GM10847 (cell line): ENCODE data around the gene SPATA13.

Source experiments
- POLR2A ChIP-seq: IDR thresholded peaks from 2 replicates; pipeline ENCODE4 v1.6.1; 2011; ENCODE audit not compliant: insufficient read length; ENCODE audit errors: extremely low read depth

SPATA13 gene

DNA sequence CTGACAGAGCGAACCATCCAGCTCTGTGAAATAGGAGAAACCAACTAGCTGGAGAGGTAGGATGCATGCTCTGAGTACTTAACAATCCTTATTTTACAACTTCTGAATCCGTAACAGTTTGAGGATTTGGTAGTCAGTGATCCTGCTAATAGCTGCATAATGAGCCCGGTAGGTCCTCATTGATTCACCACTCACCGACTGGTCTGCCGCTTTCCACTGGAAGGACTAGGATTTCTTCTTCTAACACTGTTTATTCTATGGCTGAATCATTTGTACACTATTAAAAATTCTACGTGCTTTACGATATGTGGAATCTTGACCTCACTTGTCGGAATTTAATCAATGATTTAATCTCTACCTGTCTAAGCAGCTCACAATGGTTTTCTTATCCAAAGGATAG, 33.9 kb downstream of the SPATA13 start:
- TF ChIP-seq POLR2A: no peak

DNA sequence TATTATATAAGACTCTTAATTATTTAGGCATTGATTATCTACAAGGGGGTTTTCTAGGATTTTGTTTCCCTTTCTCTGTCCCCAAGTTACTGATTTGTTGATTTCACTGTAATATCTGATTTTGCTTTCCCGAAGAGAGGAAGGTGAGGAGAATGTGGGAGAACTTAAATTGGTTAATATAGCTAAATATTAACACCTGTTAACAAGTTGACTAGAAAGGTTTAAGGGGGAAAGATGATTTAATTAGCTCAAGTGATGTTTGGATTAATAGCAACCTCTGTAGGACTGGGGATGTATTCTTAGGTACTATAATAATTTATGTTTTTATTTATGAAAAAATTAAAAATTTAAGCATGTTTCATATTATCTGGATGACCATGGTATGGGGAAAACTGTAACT, 35.1 kb downstream of the SPATA13 start:
- no peak for TF ChIP-seq POLR2A

DNA sequence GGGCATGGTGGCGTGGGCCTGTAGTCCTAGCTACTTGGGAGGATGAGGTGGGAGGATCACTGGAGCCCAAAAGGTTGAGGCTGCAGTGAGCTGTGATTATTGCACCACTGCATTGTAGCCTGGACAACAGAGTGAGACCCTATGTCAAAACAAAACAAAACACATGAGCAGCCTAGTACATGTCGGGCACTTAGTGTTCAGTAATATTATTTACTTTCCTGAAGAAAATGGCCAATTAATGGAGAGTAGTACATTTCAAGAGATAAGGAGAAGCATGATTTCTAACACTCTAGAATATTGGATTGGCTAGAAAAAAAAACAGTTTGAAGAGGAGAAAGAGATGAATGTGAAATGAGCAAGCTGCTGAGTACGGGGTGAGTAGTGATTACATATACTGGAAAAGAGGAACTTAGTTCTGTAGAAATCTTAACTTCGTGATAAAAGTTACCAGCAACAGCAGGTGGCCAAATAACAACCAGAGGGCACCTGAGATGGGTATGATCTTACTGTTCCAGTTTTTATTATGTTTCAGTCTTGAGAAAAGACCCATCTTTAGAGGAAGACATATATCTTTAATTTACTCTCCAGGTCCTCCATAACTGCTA, 36.2 kb downstream of the SPATA13 start:
- TF ChIP-seq POLR2A: no peak

DNA sequence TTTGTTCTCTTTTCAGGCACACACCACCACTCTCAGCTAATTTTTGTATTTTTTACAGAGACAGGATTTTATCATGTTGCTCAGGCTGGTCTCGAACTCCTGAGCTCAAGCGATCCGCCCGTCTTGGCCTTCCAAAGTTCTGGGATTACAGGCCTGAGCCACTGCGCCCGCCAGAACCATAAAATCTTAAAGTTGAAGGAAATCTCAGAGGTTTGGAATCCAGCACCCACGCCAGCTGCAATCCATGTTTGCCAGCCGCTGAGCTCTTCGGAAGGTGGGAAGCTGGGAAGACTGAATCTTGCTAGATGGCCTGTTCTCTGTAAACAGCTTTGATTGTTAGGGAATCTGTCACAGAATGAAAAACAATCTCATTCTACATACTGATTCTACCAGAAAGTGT, 38.5 kb downstream of the SPATA13 start:
- TF ChIP-seq POLR2A: no peak

DNA sequence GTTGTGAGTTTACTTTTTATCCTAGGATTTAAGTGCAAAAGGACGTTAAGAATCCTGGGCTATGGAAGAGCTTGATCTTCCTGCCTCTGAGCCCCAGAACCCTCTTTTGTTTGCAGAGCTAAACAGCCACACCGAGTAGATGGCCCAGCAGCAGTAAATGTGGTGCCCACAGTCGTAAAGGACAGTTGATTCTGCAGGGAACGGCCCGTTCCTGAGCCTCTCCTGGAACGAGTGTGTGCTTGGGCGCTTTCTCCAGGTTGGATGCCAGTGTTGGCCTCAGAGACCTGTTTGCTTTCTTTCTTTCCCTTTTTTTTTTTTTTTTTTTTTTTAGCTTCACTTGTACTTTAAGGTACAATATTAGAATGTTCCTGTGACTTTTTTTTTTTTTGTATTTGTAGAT, 41.7 kb downstream of the SPATA13 start:
- no peak for TF ChIP-seq POLR2A

DNA sequence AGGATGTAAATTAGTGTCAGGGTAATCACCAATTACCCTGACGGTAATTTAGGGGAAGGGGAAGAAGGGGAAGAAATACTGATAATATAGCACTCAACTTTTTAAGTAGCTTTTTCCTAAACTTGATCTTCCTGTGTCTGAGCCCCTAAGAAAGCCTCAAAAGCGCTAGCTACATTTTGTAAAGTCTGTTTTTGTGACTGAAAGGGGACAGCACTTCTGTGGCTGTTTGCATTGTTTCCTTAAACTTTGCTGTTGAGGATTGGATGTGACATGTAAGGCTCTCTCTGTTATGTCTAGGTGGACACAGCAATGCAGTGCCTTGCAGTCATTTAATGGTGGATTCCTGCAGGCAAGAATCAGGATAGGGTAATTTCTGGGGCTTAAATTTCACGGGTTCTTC, 42.8 kb downstream of the SPATA13 start:
- no peak for TF ChIP-seq POLR2A

DNA sequence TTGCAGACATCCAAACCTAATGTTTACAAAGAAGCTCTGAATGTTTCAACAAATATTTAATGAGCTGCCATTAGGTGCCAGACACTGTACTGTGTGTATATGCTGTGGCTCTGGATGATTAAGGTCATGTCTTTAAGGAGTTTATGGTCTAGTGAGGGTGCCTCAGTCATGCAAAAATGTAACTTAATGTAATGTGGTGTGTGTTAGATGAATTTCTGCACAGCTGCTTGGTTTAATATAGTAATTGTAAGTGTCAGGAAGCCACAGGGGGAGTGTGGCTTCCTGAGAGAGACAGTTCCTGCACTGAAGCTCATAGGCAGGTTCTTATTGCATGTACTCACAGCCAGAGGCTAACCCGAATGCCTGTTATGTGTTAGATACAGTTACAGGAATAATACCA, 43.3 kb downstream of the SPATA13 start:
- no peak for TF ChIP-seq POLR2A

DNA sequence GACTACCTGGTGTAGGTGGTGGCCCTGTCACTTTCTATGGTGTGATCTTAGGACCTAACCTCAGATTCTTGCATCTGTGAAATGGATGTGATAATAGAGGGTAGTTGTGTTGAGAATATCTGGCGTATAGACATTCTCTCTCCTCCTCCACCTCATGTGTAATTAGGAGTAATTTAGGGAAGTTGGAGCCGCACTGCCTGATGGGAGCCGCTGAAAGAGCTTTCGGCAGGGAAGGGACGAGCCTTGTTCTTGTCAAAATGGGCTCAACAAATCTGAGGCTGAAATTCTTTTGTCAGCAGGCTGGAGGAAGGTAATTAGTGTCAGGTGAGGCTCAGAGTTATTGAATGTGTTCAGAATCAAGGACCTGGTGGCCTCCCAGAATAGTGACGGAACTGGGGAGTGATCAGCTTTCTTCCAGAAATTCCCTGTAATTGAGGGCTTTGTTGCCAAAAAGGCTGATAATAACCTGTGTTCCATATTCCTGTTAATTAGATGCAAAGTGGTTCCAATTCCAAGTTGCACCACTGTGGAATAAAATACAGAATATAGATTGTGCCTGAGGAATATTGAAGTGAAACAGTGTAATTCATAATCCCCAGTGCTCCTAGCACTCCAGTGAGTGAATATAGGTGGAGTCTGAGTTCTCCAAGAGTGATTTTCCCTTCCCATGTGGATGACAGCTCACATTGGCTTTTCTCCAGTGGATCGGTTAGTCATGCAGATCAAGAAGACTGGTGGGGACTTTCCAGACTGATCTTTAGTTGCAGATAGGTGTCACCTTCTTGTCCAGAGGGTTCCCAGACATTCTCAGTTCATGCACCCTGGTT, 47.5 kb downstream of the SPATA13 start:
- no peak for TF ChIP-seq POLR2A

DNA sequence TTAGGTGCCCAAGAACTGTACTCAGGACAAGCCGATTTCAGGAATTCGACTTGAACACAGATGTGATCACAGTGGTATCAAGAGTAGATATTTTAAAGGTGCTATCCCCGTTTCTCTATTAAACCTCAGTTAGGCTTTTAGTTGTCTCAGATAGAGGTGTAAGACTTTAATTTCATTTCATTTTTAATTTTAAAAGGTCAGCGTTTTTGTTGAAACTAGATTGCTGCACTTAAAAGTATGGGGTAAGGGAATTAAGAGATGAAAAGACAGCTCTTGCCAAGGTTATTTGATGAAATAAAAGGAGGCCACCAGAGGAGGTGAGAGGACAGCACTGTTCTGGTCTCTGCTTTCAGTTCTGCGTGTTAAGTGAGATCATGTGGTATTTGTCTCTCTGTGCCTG, 48.6 kb downstream of the SPATA13 start:
- no peak for TF ChIP-seq POLR2A

DNA sequence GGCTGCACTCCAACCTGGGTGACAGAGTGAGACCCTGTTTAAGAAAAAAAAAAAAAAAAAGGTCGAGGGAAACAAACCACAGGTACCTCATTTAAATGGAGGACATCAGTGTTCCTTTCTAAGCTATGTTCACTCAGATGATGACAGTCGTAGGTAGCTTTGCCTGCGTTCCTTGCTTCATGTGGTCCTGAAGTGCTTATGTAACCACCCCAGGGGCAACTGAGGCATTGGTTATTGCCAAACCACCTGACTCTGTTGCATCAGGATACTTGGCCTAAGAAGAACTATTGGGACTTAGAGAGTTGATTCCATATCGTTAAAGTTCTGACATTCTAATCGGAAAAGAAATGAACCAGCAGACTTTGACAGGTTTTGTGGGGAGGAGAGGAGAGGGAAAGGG, 51.7 kb downstream of the SPATA13 start:
- no peak for TF ChIP-seq POLR2A

DNA sequence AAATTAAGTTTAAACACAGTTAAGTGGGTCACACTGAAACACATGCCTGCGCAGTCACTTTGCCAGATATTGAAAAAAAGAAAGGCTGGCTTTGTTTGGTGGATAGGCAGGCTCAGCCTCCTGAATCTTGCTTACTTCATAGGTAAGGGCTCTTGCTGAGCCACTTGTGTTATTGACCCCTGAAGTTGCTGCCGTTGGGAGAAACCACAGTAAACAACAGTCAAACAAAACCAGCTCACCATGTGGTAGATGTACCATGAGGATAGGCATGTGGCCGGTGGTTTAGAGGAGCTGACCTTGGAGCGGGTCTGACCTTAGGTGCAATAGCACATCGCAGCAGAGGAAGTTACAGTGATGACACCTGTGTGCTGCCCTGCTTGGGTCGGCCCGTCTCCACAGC, 52.2 kb downstream of the SPATA13 start:
- TF ChIP-seq POLR2A: no peak

DNA sequence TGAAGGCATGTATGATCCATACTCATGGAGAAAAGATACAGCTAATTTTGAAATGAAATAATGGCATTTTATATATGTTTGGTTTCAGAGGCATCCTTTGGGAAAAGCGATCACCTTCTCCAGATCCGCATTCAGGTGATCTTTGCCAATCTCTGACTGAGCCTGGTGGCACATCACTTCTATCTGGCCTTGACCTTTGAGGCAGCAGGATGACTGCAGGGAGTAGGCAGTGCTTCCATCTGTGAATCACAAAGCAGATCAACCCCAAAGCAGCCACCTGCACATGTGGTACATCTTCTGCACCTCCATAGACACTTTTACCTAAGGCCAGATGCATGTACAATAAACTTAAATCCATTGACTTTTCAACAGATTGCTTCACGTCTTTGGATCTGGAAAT, 53.4 kb downstream of the SPATA13 start:
- no peak for TF ChIP-seq POLR2A

DNA sequence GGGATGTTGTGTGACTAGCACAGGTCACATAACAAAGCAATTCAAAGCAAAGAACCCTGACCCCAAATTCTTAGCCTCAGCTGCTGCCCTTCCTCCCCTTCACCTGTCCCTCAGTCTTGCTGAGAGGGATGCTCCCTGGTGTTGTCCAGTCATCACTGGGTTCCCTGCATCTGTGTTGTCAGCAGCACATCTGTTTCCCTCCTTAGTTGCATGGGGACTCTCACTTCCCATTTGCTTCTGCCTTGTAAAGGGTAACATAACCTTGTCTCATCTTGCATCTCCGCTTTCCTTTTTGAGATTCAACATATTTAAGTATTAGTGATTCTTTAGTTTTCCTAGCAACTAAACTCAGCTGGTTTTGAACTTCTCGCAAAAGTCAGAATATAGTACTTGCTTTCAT, 54.0 kb downstream of the SPATA13 start:
- no peak for TF ChIP-seq POLR2A

DNA sequence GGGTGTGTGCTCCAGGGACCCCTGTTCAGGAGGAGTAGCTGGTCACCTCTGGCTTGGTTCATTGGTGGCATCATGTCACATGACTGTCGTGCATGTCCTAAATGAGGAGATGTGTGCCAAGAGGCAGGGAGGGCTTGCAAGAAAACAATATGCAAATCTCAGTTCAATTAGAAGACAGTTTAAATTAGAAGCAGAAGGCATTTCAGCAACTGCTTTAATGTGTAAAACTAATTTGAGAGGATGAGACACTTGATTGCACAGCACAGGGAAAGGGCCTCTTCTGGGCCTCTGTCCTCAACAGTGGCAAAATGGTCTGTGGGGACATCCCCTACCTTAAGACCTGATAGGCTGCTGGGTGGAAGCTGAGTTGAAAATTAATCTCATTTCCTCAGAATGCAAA, 54.6 kb downstream of the SPATA13 start:
- TF ChIP-seq POLR2A: no peak

DNA sequence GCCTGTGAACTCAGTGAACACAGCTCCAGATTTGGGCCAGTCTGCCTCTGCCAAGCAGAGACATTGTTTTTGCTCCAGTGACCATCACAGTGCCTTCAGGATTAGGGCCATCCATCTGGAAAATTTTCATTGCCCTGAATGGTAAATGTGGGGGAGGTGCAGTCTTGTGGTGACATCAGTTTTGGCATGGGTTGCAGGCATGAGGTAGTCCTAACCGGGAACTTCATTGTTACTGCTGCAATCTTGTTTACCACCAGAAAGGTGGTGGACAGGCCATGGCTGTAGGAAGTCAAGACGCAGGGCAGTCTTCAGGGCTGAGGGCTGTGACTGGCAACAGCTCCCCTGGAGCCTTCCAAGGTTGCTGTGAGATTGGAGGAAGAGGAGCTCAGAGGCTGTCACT, 55.2 kb downstream of the SPATA13 start:
- TF ChIP-seq POLR2A: no peak

DNA sequence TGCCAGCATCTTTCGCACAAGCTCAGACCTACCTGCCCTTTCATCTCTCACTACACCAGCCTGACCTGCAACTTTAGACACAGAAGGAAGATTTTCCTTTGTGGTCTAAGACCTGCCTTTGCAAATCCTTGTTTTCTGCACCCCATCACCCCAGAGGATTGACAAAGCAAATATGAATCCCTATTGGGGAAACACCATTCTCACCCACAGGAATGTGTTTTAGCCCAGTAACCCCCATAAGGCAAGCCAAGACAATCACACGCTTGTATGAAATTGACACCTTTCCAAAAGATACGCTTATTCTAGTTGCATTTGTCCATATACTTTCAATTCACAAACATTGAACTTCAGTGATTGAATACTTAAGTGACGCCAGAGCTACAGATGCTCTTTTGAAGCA, 55.7 kb downstream of the SPATA13 start:
- TF ChIP-seq POLR2A: no peak
